CD4-positive, alpha-beta T cell treated with Interleukin-4 for 1 hour (primary cell): ENCODE data around the gene P2RY2.
"Not testable (repeated sequence)": the region's sequence is repeated elsewhere in the genome, so short reads cannot be mapped to it uniquely, and the experiment has no call there.

ENCODE experiments used
- DNase-seq, 2 donors: peaks; one replicate each; pipeline ENCODE4 v3.0.0-alpha.2; 2020 to 2022

Gene P2RY2

GRCh38 chr11:73270016-73270854 lies 52.2 kb downstream of the P2RY2 start:
- peak in 1 of 2 donors; percentile 31 for DNase-seq

- no peak for DNase-seq
Observed at GRCh38 chr11:73270855-73271477, 52.9 kb downstream of the P2RY2 start.

- not testable (repeated sequence) for DNase-seq
Observed at GRCh38 chr11:73271478-73271865, 53.4 kb downstream of the P2RY2 start.

- peak; percentile 8 to 57 for DNase-seq
Observed at GRCh38 chr11:73271936-73272679, 54.0 kb downstream of the P2RY2 start, which contains the start of gene P2RY6. Gene P2RY6, plus strand, starts transcription at chr11:73272338. Its CDS starts 24,181 bp downstream, at chr11:73296519.

- no peak for DNase-seq
Observed at GRCh38 chr11:73272680-73273038, 54.6 kb downstream of the P2RY2 start.

GRCh38 chr11:73273222-73273895 lies 55.3 kb downstream of the P2RY2 start:
- DNase-seq = no peak

DNA sequence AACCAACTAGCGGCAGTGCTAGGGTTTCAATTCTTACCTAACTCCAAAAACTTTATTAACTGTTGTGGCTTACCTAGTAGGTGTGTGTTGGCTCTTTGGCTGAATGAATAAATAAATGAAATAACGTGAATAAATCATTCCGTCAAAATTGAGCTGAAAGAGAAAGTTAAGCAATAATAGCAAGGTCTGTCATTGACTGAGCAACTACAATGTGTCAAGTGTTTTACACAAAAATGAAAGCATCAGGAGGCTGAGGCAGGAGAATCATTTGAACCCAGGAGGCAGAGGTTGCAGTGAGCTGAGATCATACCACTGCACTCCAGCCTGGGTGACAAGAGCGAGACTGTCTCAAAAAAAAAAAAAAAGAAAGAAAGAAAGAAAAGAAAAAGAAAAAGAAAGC lies 56.1 kb downstream of the P2RY2 start:
- DNase-seq = not testable (repeated sequence)

- DNase-seq = no peak
Observed at GRCh38 chr11:73274722-73275380, 56.8 kb downstream of the P2RY2 start.

GRCh38 chr11:73275381-73275750 lies 57.3 kb downstream of the P2RY2 start:
- no peak for DNase-seq

- DNase-seq = no peak
Observed at GRCh38 chr11:73277467-73277866, 59.4 kb downstream of the P2RY2 start.

- no peak for DNase-seq
Observed at GRCh38 chr11:73280626-73281025, 62.5 kb downstream of the P2RY2 start.

- DNase-seq = no peak
Observed at GRCh38 chr11:73281201-73281741, 63.2 kb downstream of the P2RY2 start.

DNA sequence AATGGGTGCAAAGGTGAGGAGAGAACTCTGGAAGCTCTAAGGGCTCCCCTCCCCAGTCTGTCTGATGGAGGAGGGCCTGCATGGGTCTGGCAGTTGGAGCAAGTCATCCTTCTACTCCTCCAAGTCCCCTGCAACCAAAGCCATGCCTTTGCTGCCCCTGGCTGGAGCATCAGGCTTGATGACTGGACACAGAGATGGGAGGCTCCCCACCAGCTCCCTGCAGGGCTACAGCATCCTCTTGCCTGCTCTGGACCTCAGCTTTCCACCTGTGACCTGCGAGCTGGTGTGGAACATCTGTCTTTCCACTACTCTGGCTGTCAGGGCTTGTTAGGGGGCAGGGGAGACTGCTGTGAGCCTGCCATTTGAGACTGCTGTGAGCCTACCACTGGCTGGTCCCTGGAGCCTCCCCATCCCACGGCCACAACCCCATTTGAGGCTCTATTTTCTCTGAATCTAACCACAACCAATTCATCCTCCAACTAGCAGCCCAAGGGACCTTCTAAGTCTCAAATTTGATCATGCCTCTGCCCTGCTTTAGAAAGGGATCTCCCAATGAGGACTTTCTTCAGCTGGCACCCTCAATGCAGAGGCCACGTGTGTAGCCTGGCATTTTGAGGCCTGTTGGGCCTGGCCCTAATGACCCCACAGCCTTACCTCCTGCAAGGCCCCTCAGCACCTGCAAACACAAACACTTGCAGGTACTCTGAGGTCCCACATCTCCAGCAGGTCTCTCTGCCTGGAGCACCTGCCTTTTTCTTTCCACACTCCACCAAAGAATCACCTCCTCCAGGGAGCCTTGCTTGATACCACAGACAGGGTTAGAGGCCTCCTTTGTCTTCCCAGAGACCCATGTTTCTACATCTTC lies 63.9 kb downstream of the P2RY2 start:
- DNase-seq = no peak

DNA sequence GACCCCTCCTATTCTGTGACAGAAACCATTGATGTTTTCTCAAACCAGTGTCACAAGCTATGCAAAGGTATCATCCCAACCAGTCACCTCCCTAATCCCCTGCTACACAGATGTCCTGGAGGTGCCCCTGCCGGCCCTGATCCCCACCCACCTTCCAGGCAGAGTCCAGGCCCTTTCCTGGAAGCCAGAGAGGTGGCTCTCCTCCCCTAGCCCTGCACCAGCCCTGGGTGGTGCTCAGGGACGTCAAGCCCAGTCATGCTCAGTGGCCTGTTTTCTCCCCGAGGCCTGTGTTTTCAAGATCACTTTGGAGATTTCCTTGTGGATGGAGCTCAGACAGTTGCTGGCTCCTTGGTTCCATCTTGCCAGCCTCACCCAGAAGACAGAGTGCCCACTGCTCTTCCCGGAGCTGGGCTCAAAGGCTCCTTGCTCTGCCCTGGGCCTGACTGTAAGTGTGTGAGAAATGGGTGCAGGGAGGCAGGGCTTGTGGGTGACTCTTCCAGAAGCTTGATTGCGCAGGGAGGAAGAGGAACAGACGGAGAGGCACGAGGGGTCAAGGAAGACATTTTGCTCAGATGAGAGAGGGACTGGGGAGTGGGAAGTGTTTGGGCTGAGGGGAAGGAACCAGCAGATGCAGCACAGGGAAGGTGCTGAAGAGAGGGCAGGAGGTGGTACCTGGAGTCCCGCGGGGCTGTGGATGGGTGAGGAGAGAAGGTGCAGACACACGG lies 65.4 kb downstream of the P2RY2 start:
- DNase-seq = peak in 1 of 2 donors; percentile 15

DNA sequence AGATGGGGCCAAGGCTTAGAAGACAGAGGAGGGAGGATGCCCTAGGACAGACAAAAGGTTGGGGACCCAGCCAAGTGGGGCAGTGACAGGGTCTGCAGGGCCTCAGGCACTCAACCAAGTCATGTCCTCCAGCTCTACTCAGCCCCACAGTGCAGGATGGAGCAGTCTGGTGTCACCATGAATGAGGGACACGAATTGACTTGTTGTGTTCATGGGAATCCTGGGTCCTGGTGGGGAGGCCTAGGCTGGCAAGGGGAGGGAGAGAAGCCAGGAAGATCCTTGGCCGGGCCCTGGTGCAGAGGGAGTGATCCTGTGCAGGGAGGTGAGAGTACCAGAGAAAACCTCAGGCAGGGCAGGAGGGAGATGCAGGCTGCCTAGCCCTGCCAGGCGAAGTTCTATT lies 66.0 kb downstream of the P2RY2 start:
- no peak for DNase-seq

GRCh38 chr11:73285721-73286120 lies 67.6 kb downstream of the P2RY2 start:
- DNase-seq = no peak
